Caco-2 (cell line): Measurements from ENCODE around the gene CALB2. TPM values are rescaled to one million over a fixed set of nuclear protein-coding genes. Genes with fewer than 3 reads are reported as not detected.

Source experiments
- BruUV-seq: library from RNA; stranded (reverse); fragments of 400-500 nt; replicated peaks from 2 replicates; lab custom pipeline; 2021; lab: Mats Ljungman, UMichigan
- CTCF ChIA-PET: fragments of 300-600 bp; sonication (Branson Sonifier 250); formaldehyde crosslinking; loops from one replicate; lab custom pipeline; 2022; ENCODE audit warnings: antibody characterized with exemption; lab: Charles Lee
- POLR2A ChIA-PET: fragments of 300-600 bp; sonication (Branson Sonifier 250); formaldehyde crosslinking; loops from one replicate; lab custom pipeline; 2022; ENCODE audit warnings: antibody characterized with exemption; lab: Charles Lee
- DNase-seq, 2 experiments: peaks; one replicate each; pipeline versions ENCODE4 v3.0.0 to v3.0.0-alpha.2; 2020 to 2022
- H3K27me3 ChIP-seq: replicated peaks from 2 replicates; pipeline ENCODE4 v1.6.0; 2011; ENCODE audit warnings: low read length; ENCODE audit not compliant: control insufficient read depth, insufficient read depth
- H3K36me3 ChIP-seq: 2 replicates; pipeline ENCODE4 v1.5.1; 2011; ENCODE audit warnings: low read length; ENCODE audit not compliant: control insufficient read depth, insufficient read depth
- H3K4me1 ChIP-seq: fragments of 250-450 bp; sonication (Bioruptor Pico); 2 replicates; pipeline ENCODE4 v1.5.1; 2020; ENCODE audit warnings: mild to moderate bottlenecking
- H3K4me3 ChIP-seq: 2 replicates; pipeline ENCODE4 v1.5.1; 2011; ENCODE audit warnings: low read depth, mild to moderate bottlenecking, control low read depth, low read length
- H3K9me3 ChIP-seq: fragments of 250-450 bp; sonication (Bioruptor Pico); 2 replicates; pipeline ENCODE4 v1.5.1; 2020; ENCODE audit warnings: mild to moderate bottlenecking, moderate library complexity
- H3K27ac Mint-ChIP-seq: one replicate; pipeline ENCODE4 v1.8.0; 2022; ENCODE audit warnings: mixed read lengths; ENCODE audit not compliant: unreplicated experiment
- H3K27me3 Mint-ChIP-seq: one replicate; pipeline ENCODE4 v1.8.0; 2022; ENCODE audit warnings: mixed read lengths; ENCODE audit not compliant: insufficient read depth, unreplicated experiment
- H3K36me3 Mint-ChIP-seq: one replicate; pipeline ENCODE4 v1.8.0; 2022; ENCODE audit warnings: mild to moderate bottlenecking, mixed read lengths; ENCODE audit not compliant: insufficient read depth, unreplicated experiment
- H3K4me1 Mint-ChIP-seq: one replicate; pipeline ENCODE4 v1.8.0; 2022; ENCODE audit warnings: low read depth, mixed read lengths; ENCODE audit not compliant: unreplicated experiment
- H3K4me3 Mint-ChIP-seq: one replicate; pipeline ENCODE4 v1.8.0; 2022; ENCODE audit warnings: mild to moderate bottlenecking, moderate library complexity, mixed read lengths; ENCODE audit not compliant: unreplicated experiment
- H3K9me3 Mint-ChIP-seq: one replicate; pipeline ENCODE4 v1.8.0; 2022; ENCODE audit warnings: mixed read lengths; ENCODE audit not compliant: unreplicated experiment
- CTCF ChIP-seq, 2 experiments: fragments of 200-600 bp in 1 of 2; IDR thresholded peaks; 1 replicate in 1 of 2; 2 replicates in 1 of 2; pipeline versions ENCODE4 v1.5.1 to v1.8.0; 2011 to 2022; ENCODE audit warnings: antibody characterized with exemption in 1 of 2, control low read depth in 1 of 2, inconsistent platforms in 1 of 2, low read depth in 1 of 2, low read length in 1 of 2, mild to moderate bottlenecking in 1 of 2, moderate library complexity in 1 of 2; ENCODE audit not compliant: insufficient read depth in 1 of 2, severe bottlenecking in 1 of 2, unreplicated experiment in 1 of 2
- intact Hi-C: fragments of 100-400 bp; cut with micrococcal nuclease; formaldehyde crosslinking; loops from one replicate; pipeline ENCODE4 v1.10.0; 2022; ENCODE audit not compliant: unreplicated experiment
- total RNA-seq: library from RNA; stranded (reverse); gene quantifications from 2 replicates; pipeline ENCODE4 v1.2.3, GENCODE V29; 2022

Gene CALB2
- total RNA-seq, 1 experiment from 2014 or later: not detected

DNA sequence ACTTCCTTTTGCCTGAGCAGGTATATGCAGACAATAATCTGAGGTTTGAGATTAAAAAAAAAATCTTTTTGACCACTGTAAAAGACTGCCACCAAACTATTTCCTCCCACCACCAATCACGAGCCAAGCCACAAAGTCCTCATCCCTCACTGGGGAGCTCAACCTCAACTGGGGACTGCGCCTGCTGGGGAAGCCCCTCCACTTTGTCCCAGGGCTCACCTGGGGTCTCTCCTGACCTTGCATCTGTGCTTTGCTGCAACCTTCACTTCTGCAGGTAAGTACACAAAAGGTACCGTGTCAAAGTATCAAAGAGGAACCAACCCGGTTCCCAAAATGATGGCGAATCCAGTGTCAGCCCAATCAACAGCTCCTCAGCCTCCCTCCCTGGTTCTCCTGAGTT is 47.8 kb downstream of the CALB2 start:
- Histone ChIP-seq H3K36me3 (no peaks in the 10 kb centered on the region), H3K4me3 (no peak overlapping the region), H3K4me1 (peaks cover 9% of the 10 kb centered on the region; the same call in 1 of the 2 replicates), H3K27me3 (no peaks in the 10 kb centered on the region), H3K9me3 (peaks cover 11% of the 10 kb centered on the region)
- no peak for TF ChIP-seq CTCF (IDR thresholded peaks at IDR 0.05; ENCODE audit: insufficient read depth in 1 of 2, low read depth in 1 of 2, low read length in 1 of 2, severe bottlenecking in 1 of 2, unreplicated experiment in 1 of 2)
- DNase-seq: no peak
- intact Hi-C loops: no loop called here
- H3K27me3 Mint-ChIP-seq: peaks cover 27% of the 10 kb centered on the region
- H3K9me3 Mint-ChIP-seq: no peaks in the 10 kb centered on the region
- H3K4me1 Mint-ChIP-seq: no peaks in the 10 kb centered on the region
- H3K36me3 Mint-ChIP-seq: no peaks in the 10 kb centered on the region
- no peak overlapping the region for H3K27ac Mint-ChIP-seq
- BruUV-seq: no TSS peak
- POLR2A ChIA-PET: no interaction called here
- H3K4me3 Mint-ChIP-seq: no peak overlapping the region
- CTCF ChIA-PET: no interaction called here

- Mint-ChIP-seq H3K9me3 (no peaks in the 10 kb centered on the region), H3K27me3 (peaks cover 25% of the 10 kb centered on the region), H3K4me1 (no peaks in the 10 kb centered on the region), H3K36me3 (no peaks in the 10 kb centered on the region), H3K27ac (no peak overlapping the region), H3K4me3 (no peak overlapping the region)
- ChIA-PET POLR2A (no interaction called here), CTCF (no interaction called here)
- DNase-seq: no peak
- intact Hi-C loops: no loop called here
- TF ChIP-seq CTCF (IDR thresholded peaks at IDR 0.05; ENCODE audit: insufficient read depth in 1 of 2, low read depth in 1 of 2, low read length in 1 of 2, severe bottlenecking in 1 of 2, unreplicated experiment in 1 of 2): no peak
- Histone ChIP-seq H3K9me3 (peaks cover 11% of the 10 kb centered on the region), H3K4me3 (no peak overlapping the region), H3K27me3 (no peaks in the 10 kb centered on the region), H3K36me3 (no peaks in the 10 kb centered on the region), H3K4me1 (peaks cover 9% of the 10 kb centered on the region; the same call in 1 of the 2 replicates)
- no TSS peak for BruUV-seq
These were observed 48.2 kb downstream of the CALB2 start for GRCh38 chr16:71406724-71407123.

DNA sequence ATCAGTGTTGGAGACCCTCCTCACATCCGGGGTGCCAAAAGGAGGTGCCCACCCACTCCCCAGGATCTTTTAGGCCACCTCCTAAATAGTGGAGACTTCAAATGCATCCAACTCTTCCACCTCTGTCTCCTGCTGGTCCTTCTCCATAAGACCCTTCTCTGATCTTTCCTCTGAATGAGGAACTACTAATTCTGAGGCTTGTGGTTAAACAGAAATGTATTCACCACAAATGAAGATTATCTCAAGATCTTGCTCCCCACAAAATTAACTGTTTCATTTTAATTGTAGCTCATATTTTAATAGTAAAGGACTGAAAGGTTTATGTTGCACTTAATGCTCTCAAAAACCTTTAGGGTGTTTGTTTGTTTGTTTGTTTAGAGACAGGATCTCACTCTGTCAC is 49.2 kb downstream of the CALB2 start:
- no peak for DNase-seq
- H3K36me3 Mint-ChIP-seq: no peaks in the 10 kb centered on the region
- TF ChIP-seq CTCF (IDR thresholded peaks at IDR 0.05; ENCODE audit: insufficient read depth in 1 of 2, low read depth in 1 of 2, low read length in 1 of 2, severe bottlenecking in 1 of 2, unreplicated experiment in 1 of 2): no peak
- peaks cover 24% of the 10 kb centered on the region for H3K27me3 Mint-ChIP-seq
- CTCF ChIA-PET: no interaction called here
- H3K4me1 ChIP-seq: peaks cover 9% of the 10 kb centered on the region; the same call in 1 of the 2 replicates
- no peak overlapping the region for H3K27ac Mint-ChIP-seq
- no peak overlapping the region for H3K4me3 ChIP-seq
- H3K4me3 Mint-ChIP-seq: no peak overlapping the region
- intact Hi-C loops: no loop called here
- BruUV-seq: no TSS peak
- H3K36me3 ChIP-seq: no peaks in the 10 kb centered on the region
- H3K9me3 Mint-ChIP-seq: no peaks in the 10 kb centered on the region
- POLR2A ChIA-PET: interaction anchor here (0.6 kb wide), 1 partner anchor 664 kb away, joined by 3 read pairs; no protein-coding TSS in a partner anchor
- H3K9me3 ChIP-seq: peaks cover 11% of the 10 kb centered on the region
- H3K4me1 Mint-ChIP-seq: no peaks in the 10 kb centered on the region
- no peaks in the 10 kb centered on the region for H3K27me3 ChIP-seq
